Measurements from ENCODE around the gene SFXN4.
"Not testable (repeated sequence)": the region's sequence is repeated elsewhere in the genome, so short reads cannot be mapped to it uniquely, and the experiment has no call there.

SFXN4 gene

DNA sequence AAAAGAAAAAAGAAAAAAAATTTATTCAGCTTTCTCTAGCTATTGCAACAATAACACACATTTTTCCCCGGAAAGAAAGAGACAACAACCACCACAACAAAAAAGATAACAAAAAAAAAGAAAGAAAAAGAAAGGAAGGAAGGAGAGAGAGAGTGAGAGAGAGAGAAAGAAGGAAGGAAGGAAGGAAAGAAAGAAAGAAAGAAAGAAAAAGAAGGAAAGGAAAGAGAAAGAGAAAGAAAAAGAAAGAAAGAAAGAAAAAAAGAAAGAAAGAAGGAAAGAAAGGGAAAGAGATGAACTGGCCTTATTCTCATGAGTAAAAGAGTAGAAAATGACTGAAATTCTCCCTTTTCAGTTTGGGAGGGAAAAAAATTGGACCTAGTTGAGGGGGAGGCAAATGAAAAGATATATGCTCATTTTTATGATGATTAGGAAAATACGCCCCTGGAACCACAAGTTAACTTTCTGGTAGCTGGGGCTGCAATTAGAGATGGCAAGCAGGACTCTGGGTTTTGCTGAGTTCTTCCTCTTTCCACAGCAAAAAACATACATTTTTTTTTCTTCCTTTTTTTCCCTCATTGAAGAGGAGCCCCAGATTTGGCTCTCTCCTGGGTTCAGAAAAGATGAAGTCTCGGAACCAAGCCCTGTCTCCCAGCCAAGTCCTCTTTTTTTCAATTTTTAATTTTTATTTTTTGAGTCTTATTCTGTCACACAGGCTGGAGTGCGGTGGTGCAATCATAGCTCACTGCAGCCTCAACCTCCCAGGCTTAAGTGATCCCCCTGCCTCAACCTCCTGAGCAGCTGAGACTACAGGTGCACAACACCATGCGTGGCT is 25.7 kb upstream of the SFXN4 start:
- DNase-seq, result peak in 2 of 3 donors; percentile 44 to 46

DNA sequence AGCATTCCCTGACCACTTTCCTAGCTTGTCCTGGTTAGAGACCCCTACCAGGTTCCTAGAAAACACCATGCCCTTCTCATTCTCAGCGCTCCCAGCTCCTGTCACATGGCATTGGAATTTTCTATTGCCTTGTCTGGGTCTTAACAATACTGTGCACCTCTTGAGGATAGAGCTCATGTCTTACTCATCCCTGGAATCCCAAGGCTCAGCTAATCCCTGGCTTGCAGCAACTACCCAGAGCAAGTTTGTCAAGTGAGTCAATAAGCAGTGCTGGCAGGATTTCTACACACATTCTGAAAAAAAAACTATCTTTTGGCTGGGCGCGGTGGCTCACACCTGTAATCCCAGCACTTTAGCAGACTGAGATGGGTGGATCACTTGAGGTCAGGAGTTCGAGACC is 24.8 kb upstream of the SFXN4 start:
- no peak for DNase-seq

DNA sequence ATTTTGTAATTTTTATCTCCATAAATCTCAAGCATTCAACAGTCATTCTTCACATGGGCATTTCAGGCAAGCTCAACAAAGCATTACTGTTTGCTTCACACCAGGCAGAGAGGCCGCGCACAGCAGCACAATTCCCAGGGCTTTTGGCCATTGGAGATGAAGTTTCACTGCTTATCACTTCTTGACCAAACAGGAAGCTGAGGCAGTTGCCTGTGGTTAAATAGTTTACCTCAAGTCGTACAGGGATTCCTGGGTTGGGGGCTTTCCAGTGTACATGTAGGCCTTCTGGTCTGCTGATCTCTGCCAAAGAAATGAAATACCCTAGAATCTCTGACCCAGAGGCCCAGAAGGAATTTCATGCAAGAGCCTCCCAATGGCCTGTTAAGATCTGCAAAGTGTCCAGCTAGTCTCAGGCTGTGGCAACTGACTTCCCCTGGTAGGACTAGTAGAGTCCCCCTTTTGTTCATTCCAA is 24.3 kb upstream of the SFXN4 start:
- DNase-seq, result no peak

DNA sequence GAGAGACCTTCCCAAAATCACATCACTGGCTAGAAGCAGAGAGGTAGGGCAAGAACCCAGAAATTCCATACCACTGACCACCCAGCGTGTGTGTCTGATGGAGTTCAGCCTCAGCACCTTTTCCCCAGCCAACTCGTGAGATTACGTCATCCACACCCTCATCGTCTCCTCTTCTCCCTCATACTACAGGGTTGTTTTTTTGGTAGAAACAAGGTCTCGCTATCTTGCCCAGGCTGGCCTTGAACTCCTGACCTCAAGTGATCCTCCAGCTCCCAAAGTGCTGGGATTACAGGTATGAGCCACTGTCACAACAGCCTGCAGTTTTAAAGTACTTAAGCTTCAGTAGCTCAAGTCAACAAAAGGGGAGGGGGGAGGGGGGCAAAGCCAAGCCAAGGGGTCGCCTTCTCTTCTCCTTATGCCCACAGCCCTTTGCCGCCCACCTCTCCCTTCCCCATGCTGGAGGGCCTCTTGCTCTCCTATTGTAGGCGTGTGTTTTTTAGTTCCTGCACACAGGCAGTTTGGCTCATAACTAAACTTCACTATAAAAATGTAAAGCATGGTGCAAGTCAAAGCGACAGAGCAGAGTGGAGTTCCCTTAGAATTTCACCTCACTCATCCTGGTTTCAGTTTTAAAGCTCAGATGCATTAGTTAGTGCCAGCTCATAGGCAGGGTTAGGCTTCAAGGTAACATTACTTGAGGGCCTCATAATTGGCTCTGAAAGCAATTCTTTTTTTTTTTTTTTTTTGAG is 18.3 kb upstream of the SFXN4 start:
- peak in 1 of 3 donors; percentile 20 for DNase-seq

DNA sequence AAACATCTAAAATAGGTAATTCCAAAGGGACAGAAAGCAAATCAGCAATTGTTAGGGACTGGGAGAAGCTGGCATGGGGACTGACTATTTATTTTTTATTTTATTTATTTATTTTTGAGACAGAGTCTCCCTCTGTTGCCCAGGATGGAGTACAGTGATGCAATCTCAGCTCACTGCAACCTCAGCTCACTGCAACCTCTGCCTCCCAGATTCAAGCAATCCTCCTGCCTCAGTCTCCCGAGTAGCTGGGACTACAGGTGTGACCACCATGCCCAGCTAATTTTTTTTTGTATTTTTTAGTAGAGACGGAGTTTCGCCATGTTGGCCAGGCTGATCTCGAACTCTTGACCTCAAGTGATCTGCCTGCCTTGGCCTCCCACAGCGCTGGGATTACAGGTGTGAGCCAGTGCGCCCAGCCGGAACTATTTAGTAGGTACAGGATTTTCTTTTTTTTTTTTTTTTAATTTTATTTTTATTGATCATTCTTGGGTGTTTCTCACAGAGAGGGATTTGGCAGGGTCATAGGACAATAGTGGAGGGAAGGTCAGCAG is 15.4 kb upstream of the SFXN4 start:
- not testable (repeated sequence) for DNase-seq

DNA sequence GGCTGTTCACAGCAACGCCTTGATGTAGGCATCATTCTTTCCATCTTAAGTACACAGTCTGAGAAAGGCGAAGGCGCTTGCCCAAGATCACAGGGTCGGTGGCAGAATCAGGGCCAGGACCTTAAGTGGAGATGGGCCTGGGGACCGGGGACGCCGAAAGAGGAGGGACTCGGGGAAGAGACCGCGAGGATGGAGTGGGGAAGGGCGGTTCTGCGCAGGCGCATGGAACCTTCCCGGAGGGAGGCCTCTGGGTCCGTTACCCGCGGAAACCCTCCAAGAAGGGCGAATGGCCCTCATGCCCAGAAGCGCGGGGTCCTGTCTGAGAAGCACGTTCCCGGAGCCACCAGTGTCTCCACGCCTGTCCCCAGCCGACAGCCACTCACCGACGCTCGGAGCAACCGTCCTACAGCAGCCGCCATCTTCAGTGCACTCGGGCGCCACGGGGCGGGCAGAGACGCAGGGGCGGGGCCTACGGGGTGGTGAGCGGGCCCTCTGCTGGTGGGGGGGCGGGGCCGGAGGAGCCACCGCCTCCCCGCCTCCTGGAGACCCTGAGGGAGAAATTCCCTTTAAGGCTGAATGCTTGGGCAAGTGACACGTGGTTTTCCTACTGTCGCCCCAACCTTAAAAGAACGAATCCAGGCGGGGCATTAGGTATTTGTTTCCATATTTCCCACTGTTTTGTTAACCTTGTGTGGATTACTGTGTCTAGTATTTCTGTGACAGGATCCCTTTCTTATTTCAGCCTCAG is 13.0 kb upstream of the SFXN4 start, which contains the start of gene PRDX3:
TSS of gene PRDX3 (minus strand) at position 441 of the 748 bp plus-strand sequence. CDS start at position 419, 22 bp downstream.
- peak; percentile 92 to 98 (median 95) for DNase-seq

DNA sequence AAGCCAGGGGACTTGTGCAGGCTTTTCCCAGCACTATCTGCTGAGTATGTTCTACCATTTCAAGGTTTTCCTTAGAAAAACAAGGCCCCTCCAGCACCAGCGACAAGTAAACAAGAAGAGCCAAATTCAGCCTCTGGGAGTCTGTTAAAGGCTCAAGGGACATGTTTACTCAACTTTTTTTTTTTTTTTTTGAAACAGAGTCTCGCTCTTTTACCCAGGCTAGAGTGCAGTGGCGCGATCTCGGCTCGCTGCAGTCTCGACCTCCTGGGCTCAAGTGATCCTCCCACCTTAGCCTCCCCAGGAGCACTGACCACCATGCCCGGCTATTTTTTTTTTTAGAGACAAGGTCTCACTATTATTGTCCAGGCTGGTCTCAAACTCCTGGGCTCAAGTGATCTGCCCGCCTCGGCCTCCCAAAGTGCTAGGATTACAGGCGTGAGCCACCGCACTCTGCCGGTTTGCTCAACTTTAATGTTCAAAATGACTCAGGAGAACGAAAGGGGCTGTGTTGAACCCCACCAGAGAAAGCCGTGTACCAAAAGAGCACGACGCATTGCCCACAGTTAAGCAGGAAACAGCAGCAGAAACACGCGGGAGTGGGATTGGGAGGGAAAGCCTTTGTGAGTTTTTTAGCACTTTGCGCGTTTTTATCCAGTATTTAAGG is 12.3 kb upstream of the SFXN4 start:
- peak in 2 of 3 donors; percentile 33 to 40 for DNase-seq

DNA sequence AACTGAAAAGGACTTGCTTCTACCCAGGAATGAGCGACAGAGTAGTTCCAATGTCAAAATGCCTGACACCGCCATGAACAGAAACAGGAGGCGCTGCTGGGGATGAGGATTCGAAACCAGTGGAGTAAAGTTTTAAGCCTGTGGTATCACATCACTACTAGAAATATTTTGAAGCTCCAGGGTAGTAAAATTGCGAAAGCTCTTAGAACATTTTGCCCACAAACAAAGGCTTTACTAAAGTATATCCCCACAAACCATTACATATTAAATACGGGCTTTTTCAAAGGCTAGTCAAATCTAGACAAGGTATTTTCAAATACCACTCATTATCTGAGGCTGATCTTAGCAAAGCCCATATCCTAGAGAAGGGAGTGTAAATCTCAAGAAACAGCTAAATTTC is 10.7 kb upstream of the SFXN4 start:
- no peak for DNase-seq

DNA sequence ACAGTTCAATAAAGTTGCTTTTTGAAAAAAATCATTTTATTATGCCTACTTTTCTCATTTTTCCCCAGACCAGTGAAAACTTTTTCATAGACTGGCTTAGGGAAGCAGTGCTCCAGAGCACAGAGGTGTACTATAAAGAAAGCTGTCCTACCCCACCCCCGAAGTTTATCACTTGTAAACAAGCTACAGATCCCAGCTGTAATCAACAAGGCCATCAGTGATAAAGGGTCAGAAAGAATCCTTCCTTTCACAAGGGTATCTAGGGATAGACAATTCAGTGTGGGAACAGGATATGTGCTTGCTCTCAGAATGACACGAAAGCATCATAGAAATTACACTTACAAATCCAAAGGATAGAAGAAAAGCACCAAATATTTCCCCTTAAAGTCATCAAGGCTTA is 8.6 kb upstream of the SFXN4 start:
- DNase-seq, result no peak

DNA sequence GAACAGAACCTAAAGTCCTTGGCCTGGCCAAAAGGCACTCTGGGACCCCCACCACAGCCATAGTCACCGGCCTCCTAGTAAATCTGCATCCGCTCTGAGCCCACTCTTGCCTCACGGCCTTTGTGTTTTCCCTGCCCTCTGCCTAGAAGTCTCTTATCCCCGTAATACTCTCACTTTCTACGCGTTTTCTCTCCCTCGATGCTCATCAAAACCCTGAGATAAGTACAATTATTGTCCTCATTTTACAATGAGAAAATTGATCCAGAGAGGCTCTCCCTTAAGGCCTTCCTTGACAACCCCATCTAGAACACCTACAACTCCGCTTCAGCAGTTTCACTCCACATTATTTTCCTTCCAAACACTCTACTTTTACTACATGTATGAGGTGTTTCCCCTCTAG is 1.5 kb upstream of the SFXN4 start:
- DNase-seq, result no peak

DNA sequence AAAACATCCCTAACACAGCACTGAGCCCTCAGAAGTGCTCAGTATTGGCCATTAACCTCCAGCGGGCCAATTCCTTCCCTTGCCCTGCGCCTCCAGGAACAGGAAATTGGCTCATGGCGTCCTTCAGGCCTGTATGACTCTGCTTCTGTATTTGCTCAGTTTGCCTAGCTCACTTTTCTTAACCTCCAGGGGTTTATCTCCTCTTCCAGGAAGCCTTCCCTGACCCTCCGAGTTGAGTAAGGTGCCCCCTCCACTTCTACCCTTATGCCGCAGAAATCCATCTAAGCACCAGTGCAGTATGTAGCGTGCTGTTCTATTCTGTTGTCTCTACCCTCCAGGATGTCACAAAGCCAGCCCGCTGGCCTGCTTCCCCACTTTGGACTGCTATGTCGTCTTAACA is 1.1 kb upstream of the SFXN4 start:
- DNase-seq, result peak; percentile 53

DNA sequence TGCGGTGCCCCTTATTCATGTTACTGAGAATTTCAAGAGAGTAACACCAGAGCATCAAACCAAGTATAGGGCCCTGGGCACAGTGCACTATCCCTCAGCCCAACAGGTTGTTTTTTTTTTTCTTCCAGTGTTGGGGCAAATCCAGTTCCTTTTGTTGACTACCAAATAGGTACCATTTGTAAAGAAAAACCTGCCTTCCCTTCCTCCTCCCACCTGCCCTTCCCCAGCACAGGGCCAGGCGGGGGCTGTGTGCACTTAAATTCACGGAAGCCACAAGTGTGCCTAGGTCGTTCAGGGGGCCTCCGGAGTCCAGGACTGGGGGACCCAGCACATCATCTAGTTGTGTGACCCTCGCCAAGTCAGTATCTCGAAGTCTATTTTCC is 595 bp upstream of the SFXN4 start:
- DNase-seq, result no peak

DNA sequence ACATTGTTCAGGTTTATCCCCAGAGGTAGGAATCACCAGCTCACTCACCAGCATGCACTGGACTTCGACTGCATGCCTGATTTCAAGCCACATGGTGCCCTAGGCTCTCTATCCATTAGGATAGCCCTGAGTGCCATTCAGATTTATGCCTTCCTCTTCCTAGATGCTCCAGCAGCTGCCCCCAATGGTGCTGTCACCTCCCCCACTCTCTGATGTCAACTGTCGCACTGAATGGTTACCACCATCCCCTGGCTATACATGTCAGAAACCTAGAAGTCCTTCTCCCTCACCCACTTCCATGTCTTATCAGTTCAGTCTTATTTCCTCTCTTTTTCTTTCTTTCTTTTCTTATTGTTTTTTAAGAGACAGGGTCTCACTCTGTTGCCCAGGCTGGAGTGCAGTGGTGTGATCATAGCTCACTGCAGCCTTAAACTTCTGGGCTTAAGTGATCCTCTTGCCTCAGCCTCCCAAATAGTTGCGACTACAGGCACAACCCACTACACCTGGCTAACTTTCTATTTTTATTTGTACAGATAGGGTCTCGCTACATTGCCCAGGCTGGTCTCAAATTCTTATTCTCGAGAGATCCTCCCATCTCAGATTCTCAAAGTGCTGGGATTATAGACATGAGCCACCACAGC is 2.9 kb downstream of the SFXN4 start:
- DNase-seq, result no peak

DNA sequence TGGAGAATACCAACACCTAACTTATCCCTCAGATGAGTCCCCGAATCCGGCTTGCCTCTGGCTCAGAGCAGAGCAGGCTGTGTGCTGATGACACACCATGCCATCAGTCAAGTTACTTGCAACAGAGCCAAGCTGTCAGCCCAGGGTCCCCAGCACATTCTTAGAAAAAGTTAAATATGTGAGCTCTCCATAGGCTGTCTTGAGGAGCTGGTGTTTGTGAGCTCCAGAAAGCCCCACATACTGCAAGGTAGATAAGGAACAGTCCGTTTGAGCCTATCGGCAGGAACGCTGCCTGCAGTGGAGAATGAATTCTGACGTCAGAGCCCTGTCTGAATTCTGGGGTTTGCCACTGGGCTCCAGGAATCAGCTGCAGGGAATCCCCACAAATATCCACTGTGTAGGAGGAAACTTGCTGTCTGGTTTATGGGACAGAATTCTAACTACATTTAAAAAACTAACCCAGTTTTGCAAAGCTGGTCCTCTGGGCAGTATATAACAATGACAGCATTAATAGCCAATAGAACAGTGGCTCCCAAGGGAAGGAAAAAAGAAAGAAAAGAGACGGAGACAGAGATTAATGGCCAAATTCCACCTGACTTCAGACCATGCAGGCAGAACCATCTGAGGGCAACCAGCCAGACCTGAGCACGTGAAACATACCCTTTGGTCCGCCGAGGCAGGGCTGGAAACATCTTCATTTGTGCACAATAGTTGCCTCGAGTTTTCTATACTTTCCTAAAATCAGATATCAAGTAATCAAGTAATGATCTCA is 3.6 kb downstream of the SFXN4 start:
- peak; percentile 26 to 43 (median 38) for DNase-seq

DNA sequence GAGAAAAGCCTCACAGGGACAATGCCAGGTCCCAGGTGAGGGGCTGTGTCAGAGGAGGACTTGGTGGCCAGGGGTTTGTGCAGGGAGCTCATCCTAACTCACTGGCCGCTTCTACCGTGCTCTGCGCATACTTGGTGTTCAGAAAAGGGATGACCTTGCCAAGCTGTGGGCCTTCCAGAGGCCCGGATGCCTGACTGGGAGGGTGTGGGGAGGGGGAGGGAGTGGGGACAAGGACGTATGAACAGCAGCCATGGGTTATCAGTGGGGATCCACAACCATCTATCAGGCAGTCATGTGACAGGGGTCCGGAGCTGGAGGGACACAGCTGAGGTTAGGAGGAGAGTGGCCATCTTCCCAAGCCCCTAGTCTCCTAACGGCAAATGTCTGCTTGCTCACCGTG is 6.2 kb downstream of the SFXN4 start:
- DNase-seq, result no peak

DNA sequence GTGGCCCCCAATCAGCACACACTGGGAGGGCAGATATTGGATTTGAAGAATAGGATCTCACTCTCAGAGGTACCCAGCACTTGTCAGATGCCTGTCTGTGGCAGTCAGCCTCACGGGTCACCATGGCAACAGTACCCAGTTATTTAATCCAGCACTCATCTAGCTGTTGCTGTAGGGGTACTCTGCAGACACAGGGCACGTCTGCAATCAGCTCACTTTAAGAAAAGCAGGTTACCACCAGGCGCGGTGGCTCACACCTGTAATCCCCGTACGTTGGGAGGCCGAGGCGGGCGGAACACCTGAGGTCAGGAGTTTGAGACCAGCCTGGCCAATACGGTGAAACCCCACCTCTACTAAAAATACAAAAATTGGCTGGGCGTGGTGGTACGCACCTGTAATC is 11.9 kb downstream of the SFXN4 start:
- no peak for DNase-seq

DNA sequence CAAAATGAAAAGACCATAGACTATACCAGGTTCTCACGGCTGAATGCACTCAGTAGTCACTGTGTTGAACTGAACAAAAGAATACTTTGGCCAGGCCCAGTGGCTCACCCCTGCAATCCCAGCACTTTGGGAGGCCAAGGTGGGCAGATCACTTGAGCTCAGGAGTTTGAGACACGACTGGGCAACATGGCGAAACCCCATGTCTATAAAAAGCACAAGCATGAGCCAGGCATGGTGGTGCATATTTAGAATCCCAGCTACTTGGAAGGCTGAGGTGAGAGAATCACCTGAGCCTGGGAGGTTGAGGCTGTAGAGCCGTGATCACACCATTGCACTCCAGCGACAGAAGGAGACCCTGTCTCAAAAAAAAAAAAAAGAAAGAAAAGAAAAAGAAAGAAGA is 12.5 kb downstream of the SFXN4 start:
- no peak for DNase-seq

DNA sequence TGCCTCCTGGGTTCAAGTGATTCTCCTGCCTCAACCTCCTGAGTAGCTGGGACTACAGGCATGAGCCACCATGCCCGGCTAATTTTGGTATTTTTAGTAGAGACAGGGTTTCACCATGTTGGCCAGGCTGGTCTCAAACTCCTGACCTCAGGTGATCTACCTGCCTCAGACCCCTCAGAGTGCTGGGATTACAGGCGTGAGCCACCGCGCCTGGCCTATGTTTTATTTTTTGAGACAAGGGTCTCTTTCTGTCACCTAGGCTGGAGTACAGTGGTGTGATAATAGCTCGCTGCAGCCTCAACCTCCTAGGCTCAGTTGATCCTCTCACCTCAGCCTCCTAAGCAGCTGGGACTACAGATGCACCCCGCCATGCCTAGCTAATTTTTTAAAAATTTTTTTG is 13.9 kb downstream of the SFXN4 start:
- DNase-seq, result not testable (repeated sequence)

DNA sequence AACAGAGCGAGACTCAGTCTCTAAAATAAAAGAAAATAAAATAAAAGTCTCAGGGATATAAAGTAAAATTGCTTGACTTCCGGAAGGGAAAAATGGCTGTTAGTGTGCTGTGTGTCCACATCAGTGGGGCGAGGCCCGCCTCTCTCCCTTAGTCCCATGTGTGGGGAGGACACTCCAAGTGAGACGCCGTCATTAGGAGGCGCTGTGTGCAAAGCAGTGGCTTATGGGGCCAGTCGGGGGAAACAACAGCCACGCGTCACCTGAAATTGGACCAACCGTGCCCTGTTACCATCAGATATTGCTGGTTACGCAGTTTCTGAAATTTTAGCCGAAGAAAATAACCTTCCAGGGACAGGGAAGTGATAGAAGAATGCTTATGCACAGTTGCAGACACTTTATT is 15.8 kb downstream of the SFXN4 start:
- no peak for DNase-seq

DNA sequence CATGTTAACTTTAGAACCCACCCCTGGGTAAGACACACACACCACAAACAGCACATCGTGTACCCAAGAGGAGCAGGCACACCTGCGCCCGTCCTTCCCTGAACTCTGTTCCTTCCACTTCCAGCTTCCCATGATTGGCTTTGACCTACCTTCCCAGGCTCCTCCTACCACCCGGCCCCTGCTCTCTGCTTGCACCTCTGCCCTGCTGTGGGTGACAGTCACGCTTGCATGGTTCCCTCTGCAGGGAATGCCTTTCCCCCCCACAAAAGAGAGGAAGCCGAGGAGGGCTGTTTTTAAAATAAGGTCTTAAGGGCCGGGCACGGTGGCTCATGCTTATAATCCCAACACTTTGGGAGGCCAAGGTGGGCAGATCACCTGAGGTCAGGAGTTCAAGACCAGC is 16.4 kb downstream of the SFXN4 start:
- no peak for DNase-seq

DNA sequence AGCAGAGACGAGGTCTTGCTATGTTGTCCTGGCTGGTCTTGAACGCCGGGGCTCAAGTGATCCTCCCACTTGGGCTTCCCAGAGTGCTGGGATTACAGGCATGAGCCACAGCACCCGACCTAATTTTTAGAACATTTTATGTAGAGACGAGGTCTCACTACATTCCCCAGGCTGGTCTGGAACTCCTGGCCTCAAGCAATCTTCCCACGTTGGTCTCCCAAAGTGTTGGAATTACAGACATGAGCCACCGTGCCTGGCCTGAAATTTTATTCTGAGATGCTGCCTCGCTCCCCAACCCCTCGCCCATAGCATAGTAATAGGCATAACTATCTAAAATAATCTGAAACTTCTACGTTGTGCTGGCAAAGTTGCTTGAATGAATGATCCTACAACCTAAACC is 21.9 kb downstream of the SFXN4 start:
- no peak for DNase-seq
